HepG2 (cell line): ENCODE data around the gene SETD1B. TPM values are rescaled to one million over a fixed set of nuclear protein-coding genes. Genes with fewer than 3 reads are reported as not detected.

Experiments used
- ATF5 ChIP-seq: sonication (generic); formaldehyde crosslinking; IDR thresholded peaks from 2 replicates; pipeline ENCODE4 v1.4.0; 2020; ENCODE audit warnings: mild to moderate bottlenecking, low read depth, missing genetic modification reagents
- CREB1 ChIP-seq, 2 experiments: fragments of 450-650 bp in 1 of 2; IDR thresholded peaks; 2 replicates each; pipeline ENCODE4 v1.6.1; 2016 to 2017; ENCODE audit warnings: control low read depth in 1 of 2, mild to moderate bottlenecking in 1 of 2, missing compliant biosample characterization in 1 of 2, missing genetic modification characterization in 1 of 2
- FOXP4 ChIP-seq: sonication (generic); formaldehyde crosslinking; IDR thresholded peaks from 2 replicates; pipeline ENCODE4 v1.4.0; 2020; ENCODE audit warnings: missing genetic modification reagents
- HIVEP1 ChIP-seq: sonication (generic); formaldehyde crosslinking; IDR thresholded peaks from 2 replicates; pipeline ENCODE4 v1.4.0; 2020; ENCODE audit warnings: mild to moderate bottlenecking, missing genetic modification reagents
- HNRNPL ChIP-seq: fragments of 200-400 bp; formaldehyde crosslinking; IDR thresholded peaks from 2 replicates; pipeline ENCODE4 v1.6.1; 2017; ENCODE audit warnings: mild to moderate bottlenecking, low read depth, low read length
- IRX3 ChIP-seq: sonication (generic); formaldehyde crosslinking; IDR thresholded peaks from 2 replicates; pipeline ENCODE4 v1.8.1; 2023; ENCODE audit warnings: mild to moderate bottlenecking, low read depth, missing genetic modification reagents, borderline replicate concordance
- MATR3 ChIP-seq: sonication (generic); formaldehyde crosslinking; IDR thresholded peaks from 2 replicates; pipeline ENCODE4 v1.4.0; 2020; ENCODE audit warnings: missing genetic modification reagents
- MIER2 ChIP-seq: IDR thresholded peaks from 2 replicates; pipeline ENCODE4 v1.6.1; 2016; ENCODE audit warnings: missing biosample characterization, missing genetic modification reagents
- MIER3 ChIP-seq: IDR thresholded peaks from 2 replicates; pipeline ENCODE4 v1.6.1; 2016; ENCODE audit warnings: missing compliant biosample characterization, borderline replicate concordance
- NFRKB ChIP-seq: fragments of 450-650 bp; IDR thresholded peaks from 2 replicates; pipeline ENCODE4 v1.6.1; 2017
- PHF5A ChIP-seq: IDR thresholded peaks from one replicate; pipeline ENCODE4 v1.6.1; 2018; ENCODE audit warnings: low read depth, missing genetic modification reagents; ENCODE audit not compliant: unreplicated experiment
- POLR2AphosphoS2 ChIP-seq: IDR thresholded peaks from 2 replicates; pipeline ENCODE4 v1.6.1; 2011; ENCODE audit warnings: low read depth, low read length, improper control_type of control experiment
- SAFB2 ChIP-seq: sonication (generic); formaldehyde crosslinking; IDR thresholded peaks from 2 replicates; pipeline ENCODE4 v1.5.1; 2020; ENCODE audit warnings: missing genetic modification reagents, low read depth, mild to moderate bottlenecking, borderline replicate concordance
- SATB2 ChIP-seq: sonication (generic); formaldehyde crosslinking; IDR thresholded peaks from 2 replicates; pipeline ENCODE4 v1.5.0; 2020; ENCODE audit warnings: missing genetic modification reagents
- SMC3 ChIP-seq: IDR thresholded peaks from 2 replicates; pipeline ENCODE4 v1.6.1; 2011; ENCODE audit warnings: low read length, improper control_type of control experiment
- THAP7 ChIP-seq: sonication (generic); formaldehyde crosslinking; IDR thresholded peaks from 2 replicates; pipeline ENCODE4 v1.8.1; 2023; ENCODE audit warnings: mild to moderate bottlenecking, missing genetic modification reagents
- TP53 ChIP-seq: sonication (generic); formaldehyde crosslinking; conservative IDR thresholded peaks from 2 replicates; pipeline ENCODE4 v1.4.0; 2020; ENCODE audit warnings: missing genetic modification reagents
- ZC3H13 ChIP-seq: sonication (generic); formaldehyde crosslinking; IDR thresholded peaks from 2 replicates; pipeline ENCODE4 v1.8.1; 2023; ENCODE audit warnings: mild to moderate bottlenecking, missing genetic modification reagents, moderate library complexity
- ZFP36L1 ChIP-seq: sonication (generic); formaldehyde crosslinking; IDR thresholded peaks from 2 replicates; pipeline ENCODE4 v1.8.0; 2022; ENCODE audit warnings: mild to moderate bottlenecking, missing genetic modification reagents, moderate library complexity
- ZFP90 ChIP-seq: sonication (generic); formaldehyde crosslinking; IDR thresholded peaks from 2 replicates; pipeline ENCODE4 v1.8.0; 2022; ENCODE audit warnings: missing genetic modification reagents, mild to moderate bottlenecking, inconsistent platforms, borderline replicate concordance
- ZMYM3 ChIP-seq: sonication (generic); formaldehyde crosslinking; IDR thresholded peaks from 2 replicates; pipeline ENCODE4 v1.5.1; 2020; ENCODE audit warnings: mild to moderate bottlenecking, missing genetic modification reagents
- ZNF101 ChIP-seq: sonication (generic); formaldehyde crosslinking; IDR thresholded peaks from 2 replicates; pipeline ENCODE4 v1.4.0; 2020; ENCODE audit warnings: mild to moderate bottlenecking, low read depth, missing genetic modification reagents, borderline replicate concordance
- ZNF207 ChIP-seq: fragments of 450-650 bp; IDR thresholded peaks from 2 replicates; pipeline ENCODE4 v1.6.1; 2016; ENCODE audit warnings: antibody characterized with exemption, borderline replicate concordance
- ZNF367 ChIP-seq: sonication (generic); formaldehyde crosslinking; IDR thresholded peaks from 2 replicates; pipeline ENCODE4 v1.4.0; 2020; ENCODE audit warnings: missing genetic modification reagents, borderline replicate concordance
- ZNF607 ChIP-seq: sonication (generic); formaldehyde crosslinking; IDR thresholded peaks from 2 replicates; pipeline ENCODE4 v1.5.1; 2020; ENCODE audit warnings: missing genetic modification reagents, mild to moderate bottlenecking, borderline replicate concordance
- ZNF615 ChIP-seq: sonication (generic); formaldehyde crosslinking; IDR thresholded peaks from 2 replicates; pipeline ENCODE4 v1.5.0; 2020; ENCODE audit warnings: mild to moderate bottlenecking, missing genetic modification reagents, borderline replicate concordance
- ZNF652 ChIP-seq: IDR thresholded peaks from 2 replicates; pipeline ENCODE4 v1.6.1; 2016; ENCODE audit warnings: low read depth, borderline replicate concordance
- ZNF772 ChIP-seq: sonication (generic); formaldehyde crosslinking; IDR thresholded peaks from 2 replicates; pipeline ENCODE4 v1.5.0; 2020; ENCODE audit warnings: mild to moderate bottlenecking, missing genetic modification reagents
- ZNF782 ChIP-seq: sonication (generic); formaldehyde crosslinking; IDR thresholded peaks from 2 replicates; pipeline ENCODE4 v1.4.0; 2020; ENCODE audit warnings: missing genetic modification reagents, mild to moderate bottlenecking, borderline replicate concordance
- polyA plus RNA-seq, 8 experiments: library from polyadenylated mRNA; depleted of rRNA in 3 of 8; stranded (reverse) in 7 of 8; unstranded in 1 of 8; fragments of >200 nt; fragmentation: Illumina TruSeq in 4 of 8; extraction: Trizol in 4 of 8; gene quantifications; 2 replicates each; pipeline versions ENCODE4 v1.2.1 to v1.2.3, GENCODE V29; 2011 to 2016; ENCODE audit warnings: low read depth in 4 of 8, missing spikeins in 1 of 8, mixed read lengths in 1 of 8; ENCODE audit not compliant: insufficient read depth in 1 of 8
- total RNA-seq, 5 experiments: library from RNA; depleted of rRNA; stranded (reverse); fragments of >200 nt; fragmentation: Illumina TruSeq; extraction: Trizol; gene quantifications; 2 replicates each; pipeline ENCODE4 v1.2.3, GENCODE V29; 2016; ENCODE audit warnings: low read depth in 1 of 5

SETD1B gene
- total and polyA plus RNA-seq, 2 of the 13 experiments (the other 11 are each of a cell fraction or from before 2014, with no cell fraction given) = 1.1 to 1.4 TPM

- no peak for TF ChIP-seq POLR2AphosphoS2
- TF ChIP-seq SMC3 = peak; percentile 29; the same call in 1 of the 2 replicates
- no peak for TF ChIP-seq MIER2
- TF ChIP-seq ZNF772 (CRISPR knock-in tag) = 0 out of 2 replicates have a peak, but pooled peaks have one; percentile 13
- TF ChIP-seq ATF5 (CRISPR knock-in tag) = no peak
- TF ChIP-seq MIER3 (CRISPR knock-in tag) = no peak
- TF ChIP-seq IRX3 = no peak
- no peak for TF ChIP-seq ZMYM3 (CRISPR knock-in tag)
- TF ChIP-seq SAFB2 (CRISPR knock-in tag) = no peak
- TF ChIP-seq FOXP4 (CRISPR knock-in tag) = no peak
- TF ChIP-seq TP53 = no peak
- TF ChIP-seq ZNF607 (CRISPR knock-in tag) = no peak
- no peak for TF ChIP-seq THAP7 (CRISPR knock-in tag)
- TF ChIP-seq HNRNPL = peak; percentile 53; the same call in 1 of the 2 replicates
- TF ChIP-seq ZNF615 = no peak
- TF ChIP-seq ZNF101 = no peak
- TF ChIP-seq MATR3 (CRISPR knock-in tag) = no peak
- TF ChIP-seq SATB2 = no peak
- TF ChIP-seq CREB1 (IDR thresholded peaks at IDR 0.05) = no peak
- no peak for TF ChIP-seq CREB1 (CRISPR knock-in tag; IDR thresholded peaks at IDR 0.05)
- TF ChIP-seq ZNF782 (CRISPR knock-in tag) = no peak
- no peak for TF ChIP-seq ZFP36L1 (CRISPR knock-in tag)
- TF ChIP-seq ZNF207 = no peak
- no peak for TF ChIP-seq ZFP90
- no peak for TF ChIP-seq ZNF367 (CRISPR knock-in tag)
- TF ChIP-seq PHF5A (CRISPR knock-in tag) = no peak
- TF ChIP-seq HIVEP1 = no peak
- no peak for TF ChIP-seq ZNF652 (CRISPR knock-in tag)
- peak; percentile 67 for TF ChIP-seq ZC3H13
- no peak for TF ChIP-seq NFRKB
Measured at GRCh38 chr12:121776190-121777098, 27.4 kb upstream of the SETD1B start (continued).
